ENCODE results near the gene HYOU1.

HYOU1 gene

DNA sequence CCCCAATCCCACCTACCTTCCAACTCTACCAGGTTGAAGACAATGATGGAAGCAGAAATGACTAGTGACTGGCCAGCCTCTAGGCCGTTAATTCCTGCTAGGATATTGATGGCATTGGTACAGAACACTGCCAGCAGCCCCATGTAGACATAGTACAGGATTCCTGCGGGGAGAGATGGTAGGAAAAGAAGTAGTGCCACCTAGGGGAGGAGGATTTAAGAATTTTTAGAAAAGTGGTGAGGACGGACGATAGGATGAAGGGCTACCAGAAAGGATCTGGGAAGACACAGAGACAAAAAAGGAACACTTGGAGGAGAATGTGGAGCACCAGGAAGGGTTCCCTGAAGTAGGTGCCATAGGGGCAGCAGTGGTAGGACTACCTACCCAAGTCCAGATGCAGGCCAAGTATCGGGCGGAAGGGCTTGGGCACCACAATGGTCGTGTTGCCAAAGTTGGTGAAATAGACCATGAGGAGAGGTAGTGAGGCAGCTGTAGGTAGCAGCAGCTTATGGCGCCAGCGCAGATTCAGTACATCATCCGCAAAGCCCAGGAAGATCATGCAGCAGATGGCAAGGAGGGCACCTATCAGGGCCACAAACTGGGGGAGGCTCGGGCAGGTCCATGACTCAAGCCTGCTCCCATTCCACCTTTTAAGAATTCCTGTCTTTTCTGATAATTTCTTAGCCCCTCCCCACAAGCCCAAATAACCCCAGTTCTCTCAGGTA, 43.4 kb upstream of the HYOU1 start:
- DNase-seq: no peak
- Histone ChIP-seq H3K27ac (peak overlapping the region; percentile 98), H3K9me3 (ENCODE audit: severe bottlenecking) (no peaks in the 10 kb centered on the region), H3K4me3 (ENCODE audit: low read depth, low read length) (peak overlapping the region; percentile 68), H3K36me3 (peaks cover 28% of the 10 kb centered on the region), H3K27me3 (ENCODE audit: insufficient read depth, low read depth, severe bottlenecking) (no peaks in the 10 kb centered on the region)
- TF ChIP-seq, protein P1, sequence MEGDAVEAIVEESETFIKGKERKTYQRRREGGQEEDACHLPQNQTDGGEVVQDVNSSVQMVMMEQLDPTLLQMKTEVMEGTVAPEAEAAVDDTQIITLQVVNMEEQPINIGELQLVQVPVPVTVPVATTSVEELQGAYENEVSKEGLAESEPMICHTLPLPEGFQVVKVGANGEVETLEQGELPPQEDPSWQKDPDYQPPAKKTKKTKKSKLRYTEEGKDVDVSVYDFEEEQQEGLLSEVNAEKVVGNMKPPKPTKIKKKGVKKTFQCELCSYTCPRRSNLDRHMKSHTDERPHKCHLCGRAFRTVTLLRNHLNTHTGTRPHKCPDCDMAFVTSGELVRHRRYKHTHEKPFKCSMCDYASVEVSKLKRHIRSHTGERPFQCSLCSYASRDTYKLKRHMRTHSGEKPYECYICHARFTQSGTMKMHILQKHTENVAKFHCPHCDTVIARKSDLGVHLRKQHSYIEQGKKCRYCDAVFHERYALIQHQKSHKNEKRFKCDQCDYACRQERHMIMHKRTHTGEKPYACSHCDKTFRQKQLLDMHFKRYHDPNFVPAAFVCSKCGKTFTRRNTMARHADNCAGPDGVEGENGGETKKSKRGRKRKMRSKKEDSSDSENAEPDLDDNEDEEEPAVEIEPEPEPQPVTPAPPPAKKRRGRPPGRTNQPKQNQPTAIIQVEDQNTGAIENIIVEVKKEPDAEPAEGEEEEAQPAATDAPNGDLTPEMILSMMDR (IDR thresholded peaks at IDR 0.05; ENCODE audit: low read depth, low read length): peak; percentile 35; the same call in 1 of the 2 replicates

DNA sequence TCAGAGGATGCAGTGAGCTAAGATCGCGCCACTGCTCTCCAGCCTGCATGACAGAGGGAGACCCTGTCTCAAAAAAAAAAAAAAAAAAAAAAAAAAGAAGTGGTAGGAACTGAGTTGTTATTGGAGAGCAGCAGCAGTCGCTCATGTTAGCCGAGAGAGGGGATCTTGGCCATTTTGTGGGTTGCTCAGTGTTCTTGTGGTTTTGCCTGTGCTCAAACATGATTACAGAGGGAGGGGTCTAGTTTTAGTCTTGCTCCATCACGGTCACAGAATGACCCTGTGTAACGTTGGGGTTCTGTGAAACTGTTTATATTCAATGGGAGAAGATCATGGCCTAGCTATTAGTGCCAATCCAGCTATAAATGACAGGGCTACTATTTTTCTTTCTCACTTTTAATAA, 42.7 kb upstream of the HYOU1 start:
- no peak for DNase-seq

DNA sequence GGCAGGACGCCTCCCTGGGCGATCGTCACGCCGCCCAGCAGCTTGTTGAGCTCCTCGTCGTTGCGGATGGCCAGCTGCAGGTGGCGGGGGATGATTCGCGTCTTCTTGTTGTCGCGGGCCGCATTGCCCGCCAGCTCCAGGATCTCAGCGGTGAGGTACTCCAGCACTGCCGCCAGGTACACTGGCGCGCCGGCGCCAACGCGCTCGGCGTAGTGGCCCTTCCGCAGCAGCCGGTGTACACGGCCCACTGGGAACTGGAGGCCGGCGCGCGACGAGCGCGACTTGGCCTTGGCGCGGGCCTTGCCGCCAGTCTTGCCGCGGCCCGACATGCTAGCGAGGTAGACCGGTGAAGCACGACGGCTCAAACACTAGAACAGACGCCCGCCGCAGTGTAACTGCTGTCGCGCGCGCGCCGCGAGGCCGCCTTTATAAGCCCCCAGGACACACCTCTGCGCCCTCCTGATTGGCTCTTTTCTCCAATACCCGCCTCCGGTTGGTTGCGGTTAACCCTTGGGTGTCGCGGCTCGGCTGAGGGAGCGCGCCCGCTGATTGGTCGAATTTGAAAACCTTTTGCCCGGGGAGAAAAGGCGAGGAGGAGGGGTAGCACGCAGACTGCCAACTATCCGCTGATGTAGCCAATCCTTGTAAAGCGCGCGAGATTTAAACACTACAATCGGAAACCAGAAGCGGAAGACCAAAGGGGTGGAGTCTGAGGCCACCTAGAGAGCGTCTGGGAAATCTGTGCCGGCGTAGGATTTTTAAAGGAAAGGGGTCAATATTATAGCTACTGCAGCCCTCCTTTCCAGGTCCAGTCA, 38.3 kb upstream of the HYOU1 start:
- Histone ChIP-seq H3K27me3 (ENCODE audit: insufficient read depth, low read depth, severe bottlenecking) (no peaks in the 10 kb centered on the region), H3K4me3 (ENCODE audit: low read depth, low read length) (peak overlapping the region; percentile 67), H3K27ac (peak overlapping the region; percentile 97), H3K36me3 (peaks cover 60% of the 10 kb centered on the region), H3K9me3 (ENCODE audit: severe bottlenecking) (no peaks in the 10 kb centered on the region)
- TF ChIP-seq, protein P1 (IDR thresholded peaks at IDR 0.05; ENCODE audit: low read depth, low read length): no peak
- peak; percentile 99 for DNase-seq

More for the DNA sequence above, 42.7 kb upstream of the HYOU1 start:
- no peaks in the 10 kb centered on the region for H3K9me3 ChIP-seq (ENCODE audit: severe bottlenecking)
- TF ChIP-seq, protein P1 (IDR thresholded peaks at IDR 0.05; ENCODE audit: low read depth, low read length): no peak
- H3K36me3 ChIP-seq: peaks cover 33% of the 10 kb centered on the region
- no peak overlapping the region for H3K27ac ChIP-seq
- no peak overlapping the region for H3K4me3 ChIP-seq (ENCODE audit: low read depth, low read length)
- no peaks in the 10 kb centered on the region for H3K27me3 ChIP-seq (ENCODE audit: insufficient read depth, low read depth, severe bottlenecking)

DNA sequence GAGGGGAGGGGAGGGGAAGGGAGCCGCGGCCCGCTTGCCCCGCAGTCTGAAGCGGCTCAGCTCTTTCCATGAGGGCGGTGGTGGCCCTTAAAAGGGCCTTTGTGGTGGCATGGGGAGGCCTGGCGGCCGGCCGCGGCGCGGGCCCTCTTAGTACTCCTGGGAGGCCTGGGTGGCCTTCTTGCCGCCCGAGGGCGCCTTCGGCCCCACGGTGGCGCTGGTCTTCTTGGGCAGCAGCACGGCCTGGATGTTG, 37.7 kb upstream of the HYOU1 start:
- DNase-seq: no peak
- Histone ChIP-seq H3K9me3 (ENCODE audit: severe bottlenecking) (no peaks in the 10 kb centered on the region), H3K27ac (peak overlapping the region; percentile 97), H3K36me3 (peaks cover 60% of the 10 kb centered on the region), H3K4me3 (ENCODE audit: low read depth, low read length) (peak overlapping the region; percentile 67), H3K27me3 (ENCODE audit: insufficient read depth, low read depth, severe bottlenecking) (no peaks in the 10 kb centered on the region)
- TF ChIP-seq, protein P1 (IDR thresholded peaks at IDR 0.05; ENCODE audit: low read depth, low read length): peak; percentile 71

DNA sequence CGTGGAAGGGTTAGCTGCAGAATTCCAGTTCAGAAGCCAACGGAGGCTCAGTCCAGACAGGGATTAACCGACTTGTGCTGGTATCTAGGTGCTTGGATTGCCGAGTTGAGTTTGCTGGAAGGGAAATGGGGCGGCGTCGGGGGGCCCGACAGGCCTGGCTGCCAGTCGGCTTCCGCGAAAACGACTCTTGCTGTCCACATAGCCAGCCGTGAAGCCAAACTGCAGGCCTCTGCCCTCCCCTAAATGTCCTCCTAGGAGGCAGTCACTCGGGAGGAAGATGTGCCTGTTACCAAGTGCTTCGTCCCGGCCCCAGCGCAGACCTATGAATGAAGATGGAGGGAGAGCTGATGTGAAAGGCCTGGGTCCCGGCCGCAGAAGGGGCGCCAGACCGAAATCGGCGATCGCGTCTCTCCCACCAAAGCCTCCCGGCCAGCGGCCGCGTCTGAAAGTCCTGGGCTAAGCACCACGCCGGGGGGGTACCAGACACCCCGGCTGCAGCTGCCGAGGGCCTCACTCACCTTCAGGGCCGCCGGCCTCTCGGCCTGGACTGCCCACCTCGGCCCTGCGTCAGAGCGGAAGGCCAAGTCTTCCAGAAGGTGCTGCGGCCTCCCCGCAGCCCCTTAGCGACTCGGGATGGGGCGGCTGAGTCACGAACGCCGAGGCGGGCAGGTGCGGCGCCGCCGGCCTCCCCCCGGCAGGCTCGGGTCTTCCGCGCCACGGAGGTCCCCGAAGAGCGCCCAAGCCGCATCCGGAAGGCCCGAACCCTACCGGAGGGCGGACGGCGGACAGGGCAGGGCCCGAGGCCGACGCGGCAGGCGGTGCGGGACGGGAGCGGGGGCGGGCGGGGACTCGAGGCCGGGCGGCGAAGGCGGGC, 37.2 kb upstream of the HYOU1 start:
- Histone ChIP-seq H3K36me3 (peaks cover 60% of the 10 kb centered on the region), H3K27ac (peak overlapping the region; percentile 97)

More for the DNA sequence above, 37.2 kb upstream of the HYOU1 start:
- no peak for DNase-seq
- TF ChIP-seq, protein P1 (IDR thresholded peaks at IDR 0.05; ENCODE audit: low read depth, low read length): no peak
- no peaks in the 10 kb centered on the region for H3K9me3 ChIP-seq (ENCODE audit: severe bottlenecking)
- H3K27me3 ChIP-seq (ENCODE audit: insufficient read depth, low read depth, severe bottlenecking): no peaks in the 10 kb centered on the region
- H3K4me3 ChIP-seq (ENCODE audit: low read depth, low read length): peak overlapping the region; percentile 67
